ENCODE data around the gene TCF25.

Gene TCF25

GRCh38 chr16:89949121-89949742, 75.8 kb downstream of the TCF25 start:
- TF ChIP-seq EZH2phosphoT487 (conservative IDR thresholded peaks at IDR 0.05; ENCODE audit: low read length) (no peak), CTCF (IDR thresholded peaks at IDR 0.05; ENCODE audit: insufficient read depth, low read length, poor library complexity, severe bottlenecking) (no peak)
- H2AFZ ChIP-seq (ENCODE audit: low read depth, low read length, severe bottlenecking) = no peak overlapping the region
- H3K4me2 ChIP-seq (ENCODE audit: low read depth, low read length, poor library complexity, severe bottlenecking) = peak overlapping the region; percentile 75
- peak overlapping the region; percentile 60 for H3K4me3 ChIP-seq (ENCODE audit: insufficient read depth, low read length, poor library complexity, severe bottlenecking)
- H3K79me2 ChIP-seq (ENCODE audit: insufficient read depth, low read length) = peaks cover 5% of the 10 kb centered on the region; the same call in 1 of the 2 replicates
- no peaks in the 10 kb centered on the region for H4K20me1 ChIP-seq (ENCODE audit: low read depth, low read length)
- H3K9ac ChIP-seq (ENCODE audit: low read length) = peak overlapping the region; percentile 69
- no peaks in the 10 kb centered on the region for H3K9me2 ChIP-seq (replicated peaks; ENCODE audit: insufficient read depth, low read length)
- H3K27ac ChIP-seq (ENCODE audit: low read depth, low read length) = peak overlapping the region; percentile 56
- peaks cover 9% of the 10 kb centered on the region; the same call in 1 of the 2 replicates for H3K9me3 ChIP-seq (ENCODE audit: insufficient read depth, low read length)
- no peaks in the 10 kb centered on the region; the same call in 1 of the 2 replicates for H3K27me3 ChIP-seq (ENCODE audit: low read length)
- peaks cover 31% of the 10 kb centered on the region for H3F3A ChIP-seq (ENCODE audit: insufficient read depth)
- H3K36me3 ChIP-seq (ENCODE audit: low read length) = no peaks in the 10 kb centered on the region

GRCh38 chr16:89949756-89950155, 76.4 kb downstream of the TCF25 start:
- peak overlapping the region; percentile 60 for H3K4me3 ChIP-seq (ENCODE audit: insufficient read depth, low read length, poor library complexity, severe bottlenecking)
- H3K27me3 ChIP-seq (ENCODE audit: low read length) = no peaks in the 10 kb centered on the region; the same call in 1 of the 2 replicates
- no peak for TF ChIP-seq EZH2phosphoT487 (conservative IDR thresholded peaks at IDR 0.05; ENCODE audit: low read length)
- TF ChIP-seq CTCF (IDR thresholded peaks at IDR 0.05; ENCODE audit: insufficient read depth, low read length, poor library complexity, severe bottlenecking) = no peak
- H3K4me2 ChIP-seq (ENCODE audit: low read depth, low read length, poor library complexity, severe bottlenecking) = peak overlapping the region; percentile 75
- H3K9ac ChIP-seq (ENCODE audit: low read length) = peak overlapping the region; percentile 69
- H3K36me3 ChIP-seq (ENCODE audit: low read length) = no peaks in the 10 kb centered on the region
- H3F3A ChIP-seq (ENCODE audit: insufficient read depth) = peaks cover 31% of the 10 kb centered on the region
- peak overlapping the region; percentile 56 for H3K27ac ChIP-seq (ENCODE audit: low read depth, low read length)
- H2AFZ ChIP-seq (ENCODE audit: low read depth, low read length, severe bottlenecking) = no peak overlapping the region
- no peaks in the 10 kb centered on the region for H3K9me2 ChIP-seq (replicated peaks; ENCODE audit: insufficient read depth, low read length)
- peaks cover 5% of the 10 kb centered on the region; the same call in 1 of the 2 replicates for H3K79me2 ChIP-seq (ENCODE audit: insufficient read depth, low read length)
- peaks cover 9% of the 10 kb centered on the region; the same call in 1 of the 2 replicates for H3K9me3 ChIP-seq (ENCODE audit: insufficient read depth, low read length)
- no peaks in the 10 kb centered on the region for H4K20me1 ChIP-seq (ENCODE audit: low read depth, low read length)

- peaks cover 5% of the 10 kb centered on the region; the same call in 1 of the 2 replicates for H3K79me2 ChIP-seq (ENCODE audit: insufficient read depth, low read length)
Measured at GRCh38 chr16:89951509-89951908, 78.1 kb downstream of the TCF25 start.

More at GRCh38 chr16:89951509-89951908, 78.1 kb downstream of the TCF25 start:
- Histone ChIP-seq H3K4me3 (ENCODE audit: insufficient read depth, low read length, poor library complexity, severe bottlenecking) (no peak overlapping the region), H2AFZ (ENCODE audit: low read depth, low read length, severe bottlenecking) (no peak overlapping the region), H3K27ac (ENCODE audit: low read depth, low read length) (peak overlapping the region; percentile 86), H3K9me2 (replicated peaks; ENCODE audit: insufficient read depth, low read length) (no peaks in the 10 kb centered on the region), H3F3A (ENCODE audit: insufficient read depth) (peaks cover 34% of the 10 kb centered on the region), H3K36me3 (ENCODE audit: low read length) (no peaks in the 10 kb centered on the region), H3K9ac (ENCODE audit: low read length) (no peak overlapping the region), H3K27me3 (ENCODE audit: low read length) (no peaks in the 10 kb centered on the region; the same call in 1 of the 2 replicates), H3K9me3 (ENCODE audit: insufficient read depth, low read length) (peaks cover 9% of the 10 kb centered on the region; the same call in 1 of the 2 replicates), H3K4me2 (ENCODE audit: low read depth, low read length, poor library complexity, severe bottlenecking) (peak overlapping the region; percentile 29), H4K20me1 (ENCODE audit: low read depth, low read length) (no peaks in the 10 kb centered on the region)
- no peak for TF ChIP-seq CTCF (IDR thresholded peaks at IDR 0.05; ENCODE audit: insufficient read depth, low read length, poor library complexity, severe bottlenecking)
- TF ChIP-seq EZH2phosphoT487 (conservative IDR thresholded peaks at IDR 0.05; ENCODE audit: low read length) = no peak

Measured in SU-DHL-6 (cell line).